Gastroesophageal sphincter (tissue), 3 donors: Measurements from ENCODE around the gene NUDT17.
A peak's percentile ranks its signal among the peaks of the same experiment; 100 is the strongest.

Experiments used
- POLR2A ChIP-seq, 2 donors: fragments of 450-650 bp; IDR thresholded peaks; one replicate each; pipeline ENCODE4 v1.6.1; 2017; ENCODE audit warnings: antibody characterized with exemption in 2 of 2, mild to moderate bottlenecking in 2 of 2, moderate library complexity in 1 of 2
- TF ChIP-seq, protein P1 (sequence below), 4 experiments: fragments of 200-600 bp in 2 of 4; fragments of 450-650 bp in 2 of 4; sonication (generic) in 1 of 4; IDR thresholded peaks; one replicate each; pipeline ENCODE4 v1.5.1; 2017 to 2019; ENCODE audit warnings: antibody characterized with exemption in 4 of 4, mild to moderate bottlenecking in 2 of 4, moderate library complexity in 2 of 4

DNA sequence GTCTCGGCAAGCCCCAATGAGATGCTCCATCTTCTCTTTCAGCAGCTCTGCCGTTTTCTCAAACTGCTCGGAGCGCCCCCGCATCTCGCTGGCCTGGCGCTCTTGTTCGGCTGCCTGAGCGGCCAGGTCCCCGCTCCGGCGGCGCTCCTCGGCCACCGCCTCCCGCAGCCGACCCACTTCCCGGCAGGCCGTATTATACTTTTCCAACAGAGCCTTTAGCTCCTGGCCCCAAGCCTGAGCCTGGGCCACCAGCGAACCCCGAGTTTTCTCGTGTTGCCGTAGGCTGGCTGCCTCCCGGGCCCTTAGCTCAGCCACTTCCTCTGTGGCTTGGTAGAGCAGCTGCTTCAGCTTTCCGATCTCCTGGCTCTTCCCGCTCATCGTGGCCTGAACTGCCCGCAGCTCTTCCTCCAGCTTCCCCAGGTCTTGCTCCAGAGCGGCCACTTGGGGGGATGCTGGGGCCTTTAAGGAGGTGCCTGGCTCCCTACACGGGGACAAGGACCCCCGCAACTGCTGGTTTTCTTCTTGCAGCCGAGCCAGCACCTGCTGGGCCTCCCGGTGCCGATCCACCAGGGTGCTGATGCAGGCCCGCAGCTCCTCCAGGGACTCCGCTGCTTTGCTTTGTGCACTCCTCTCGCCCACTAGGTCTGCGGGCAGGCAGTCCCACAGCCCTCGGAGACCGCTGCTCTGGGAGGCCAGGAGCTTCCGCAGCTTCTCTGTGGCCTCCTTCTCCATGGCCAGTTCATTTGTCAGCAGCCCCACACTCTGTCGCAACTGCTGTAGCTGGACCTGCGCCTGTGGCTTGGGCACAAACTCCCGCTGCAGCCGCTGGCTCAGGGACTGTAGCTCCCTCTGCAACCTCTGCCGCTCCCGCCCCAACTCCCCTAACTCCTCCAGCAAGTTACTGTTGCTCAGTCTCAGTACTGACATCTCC, 26.8 kb downstream of the NUDT17 start:
- TF ChIP-seq, protein P1, sequence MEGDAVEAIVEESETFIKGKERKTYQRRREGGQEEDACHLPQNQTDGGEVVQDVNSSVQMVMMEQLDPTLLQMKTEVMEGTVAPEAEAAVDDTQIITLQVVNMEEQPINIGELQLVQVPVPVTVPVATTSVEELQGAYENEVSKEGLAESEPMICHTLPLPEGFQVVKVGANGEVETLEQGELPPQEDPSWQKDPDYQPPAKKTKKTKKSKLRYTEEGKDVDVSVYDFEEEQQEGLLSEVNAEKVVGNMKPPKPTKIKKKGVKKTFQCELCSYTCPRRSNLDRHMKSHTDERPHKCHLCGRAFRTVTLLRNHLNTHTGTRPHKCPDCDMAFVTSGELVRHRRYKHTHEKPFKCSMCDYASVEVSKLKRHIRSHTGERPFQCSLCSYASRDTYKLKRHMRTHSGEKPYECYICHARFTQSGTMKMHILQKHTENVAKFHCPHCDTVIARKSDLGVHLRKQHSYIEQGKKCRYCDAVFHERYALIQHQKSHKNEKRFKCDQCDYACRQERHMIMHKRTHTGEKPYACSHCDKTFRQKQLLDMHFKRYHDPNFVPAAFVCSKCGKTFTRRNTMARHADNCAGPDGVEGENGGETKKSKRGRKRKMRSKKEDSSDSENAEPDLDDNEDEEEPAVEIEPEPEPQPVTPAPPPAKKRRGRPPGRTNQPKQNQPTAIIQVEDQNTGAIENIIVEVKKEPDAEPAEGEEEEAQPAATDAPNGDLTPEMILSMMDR (IDR thresholded peaks at IDR 0.05) = no peak
- TF ChIP-seq POLR2A (IDR thresholded peaks at IDR 0.05) = peak in 1 of 2 donors; percentile 8
